Measurements from ENCODE around the gene TRIM8.

TRIM8 gene

DNA sequence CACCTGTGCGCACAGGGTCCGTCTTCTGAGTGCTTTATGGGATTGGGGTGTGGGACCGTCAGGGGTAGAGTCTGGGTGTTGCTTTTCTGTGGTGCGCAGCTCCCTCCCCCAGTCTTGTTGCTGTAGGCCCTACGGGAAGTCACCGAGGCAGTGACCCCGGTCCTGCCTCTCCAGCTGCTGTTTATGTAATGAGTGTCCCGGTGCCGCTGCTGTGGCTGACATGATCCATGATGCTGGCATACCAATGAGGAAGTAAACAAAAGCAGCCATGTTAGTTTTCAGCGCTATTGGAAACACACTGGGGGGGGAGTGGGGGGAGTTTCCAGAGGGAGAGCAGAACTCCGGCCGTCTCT lies 1.1 kb downstream of the TRIM8 start:
- Histone ChIP-seq H3K4me1 (peaks cover 7% of the 10 kb centered on the region), H3K36me3 (peaks cover 5% of the 10 kb centered on the region; the same call in 1 of the 2 replicates), H3K4me3 (ENCODE audit: low read depth, low read length) (peak overlapping the region; percentile 91), H3K27me3 (no peaks in the 10 kb centered on the region), H3K9me3 (no peaks in the 10 kb centered on the region)
- TF ChIP-seq, protein P1, sequence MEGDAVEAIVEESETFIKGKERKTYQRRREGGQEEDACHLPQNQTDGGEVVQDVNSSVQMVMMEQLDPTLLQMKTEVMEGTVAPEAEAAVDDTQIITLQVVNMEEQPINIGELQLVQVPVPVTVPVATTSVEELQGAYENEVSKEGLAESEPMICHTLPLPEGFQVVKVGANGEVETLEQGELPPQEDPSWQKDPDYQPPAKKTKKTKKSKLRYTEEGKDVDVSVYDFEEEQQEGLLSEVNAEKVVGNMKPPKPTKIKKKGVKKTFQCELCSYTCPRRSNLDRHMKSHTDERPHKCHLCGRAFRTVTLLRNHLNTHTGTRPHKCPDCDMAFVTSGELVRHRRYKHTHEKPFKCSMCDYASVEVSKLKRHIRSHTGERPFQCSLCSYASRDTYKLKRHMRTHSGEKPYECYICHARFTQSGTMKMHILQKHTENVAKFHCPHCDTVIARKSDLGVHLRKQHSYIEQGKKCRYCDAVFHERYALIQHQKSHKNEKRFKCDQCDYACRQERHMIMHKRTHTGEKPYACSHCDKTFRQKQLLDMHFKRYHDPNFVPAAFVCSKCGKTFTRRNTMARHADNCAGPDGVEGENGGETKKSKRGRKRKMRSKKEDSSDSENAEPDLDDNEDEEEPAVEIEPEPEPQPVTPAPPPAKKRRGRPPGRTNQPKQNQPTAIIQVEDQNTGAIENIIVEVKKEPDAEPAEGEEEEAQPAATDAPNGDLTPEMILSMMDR (IDR thresholded peaks at IDR 0.05; ENCODE audit: low read depth, low read length), result no peak
- DNase-seq, result no peak

DNA sequence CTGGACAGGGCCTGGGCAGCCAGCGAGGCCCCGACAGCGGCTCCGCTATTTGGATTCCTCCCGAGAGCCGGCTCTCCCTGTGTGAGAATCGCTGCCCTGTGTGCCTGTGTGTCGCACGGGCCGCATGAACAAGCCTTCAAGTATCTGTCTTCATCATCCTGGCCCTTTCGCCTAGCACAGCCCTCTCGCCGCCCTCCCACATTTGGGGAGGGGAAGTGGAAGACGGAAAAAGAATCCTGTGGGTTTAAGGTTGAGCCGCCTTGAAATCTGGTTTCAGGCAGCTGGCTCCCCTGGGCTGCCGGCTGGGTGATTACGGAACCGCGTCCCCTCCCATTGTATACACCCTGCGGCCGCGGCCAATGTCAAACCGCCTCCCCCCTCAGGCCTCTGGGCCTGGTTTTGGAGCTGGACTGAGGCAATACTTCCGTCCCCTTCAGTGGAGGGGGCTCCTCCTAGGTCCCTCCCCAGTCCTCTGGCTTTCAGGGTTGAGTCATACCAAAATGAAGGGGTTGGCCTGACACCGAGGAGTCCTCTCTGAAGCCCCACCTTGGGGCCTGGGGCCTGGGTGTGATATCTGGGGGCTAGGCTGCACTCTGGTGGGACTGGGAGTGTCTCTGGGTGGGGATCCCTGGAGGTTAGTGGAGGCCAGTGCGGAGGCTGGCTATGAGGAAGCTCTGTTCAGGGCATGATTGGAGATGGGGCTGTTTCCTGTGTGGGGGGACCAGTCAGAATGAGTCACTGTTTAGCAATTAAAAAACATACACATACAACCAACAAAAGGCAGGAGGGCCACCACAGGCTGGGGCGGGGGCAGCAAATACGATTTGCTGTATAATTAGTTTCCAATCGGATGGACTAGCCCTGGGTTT lies 1.7 kb downstream of the TRIM8 start:
- Histone ChIP-seq H3K4me1 (peaks cover 8% of the 10 kb centered on the region), H3K36me3 (peaks cover 5% of the 10 kb centered on the region; the same call in 1 of the 2 replicates), H3K4me3 (ENCODE audit: low read depth, low read length) (peak overlapping the region; percentile 91), H3K27me3 (no peaks in the 10 kb centered on the region), H3K9me3 (no peaks in the 10 kb centered on the region)
- TF ChIP-seq, protein P1 (IDR thresholded peaks at IDR 0.05; ENCODE audit: low read depth, low read length), result no peak
- peak; percentile 67 for DNase-seq

GRCh38 chr10:102646610-102647442 lies 2.5 kb downstream of the TRIM8 start:
- peak overlapping the region; percentile 91 for H3K4me3 ChIP-seq (ENCODE audit: low read depth, low read length)
- TF ChIP-seq, protein P1 (IDR thresholded peaks at IDR 0.05; ENCODE audit: low read depth, low read length), result no peak
- DNase-seq, result no peak
- H3K9me3 ChIP-seq, result no peaks in the 10 kb centered on the region
- no peaks in the 10 kb centered on the region for H3K27me3 ChIP-seq
- peaks cover 8% of the 10 kb centered on the region; the same call in 1 of the 2 replicates for H3K36me3 ChIP-seq
- peaks cover 8% of the 10 kb centered on the region for H3K4me1 ChIP-seq

GRCh38 chr10:102647443-102648268 lies 3.4 kb downstream of the TRIM8 start:
- TF ChIP-seq, protein P1 (IDR thresholded peaks at IDR 0.05; ENCODE audit: low read depth, low read length), result no peak
- Histone ChIP-seq H3K27me3 (no peaks in the 10 kb centered on the region), H3K4me3 (ENCODE audit: low read depth, low read length) (peak overlapping the region; percentile 91; the same call in 1 of the 2 replicates), H3K36me3 (peaks cover 8% of the 10 kb centered on the region; the same call in 1 of the 2 replicates), H3K4me1 (peaks cover 8% of the 10 kb centered on the region), H3K9me3 (no peaks in the 10 kb centered on the region)
- no peak for DNase-seq

DNA sequence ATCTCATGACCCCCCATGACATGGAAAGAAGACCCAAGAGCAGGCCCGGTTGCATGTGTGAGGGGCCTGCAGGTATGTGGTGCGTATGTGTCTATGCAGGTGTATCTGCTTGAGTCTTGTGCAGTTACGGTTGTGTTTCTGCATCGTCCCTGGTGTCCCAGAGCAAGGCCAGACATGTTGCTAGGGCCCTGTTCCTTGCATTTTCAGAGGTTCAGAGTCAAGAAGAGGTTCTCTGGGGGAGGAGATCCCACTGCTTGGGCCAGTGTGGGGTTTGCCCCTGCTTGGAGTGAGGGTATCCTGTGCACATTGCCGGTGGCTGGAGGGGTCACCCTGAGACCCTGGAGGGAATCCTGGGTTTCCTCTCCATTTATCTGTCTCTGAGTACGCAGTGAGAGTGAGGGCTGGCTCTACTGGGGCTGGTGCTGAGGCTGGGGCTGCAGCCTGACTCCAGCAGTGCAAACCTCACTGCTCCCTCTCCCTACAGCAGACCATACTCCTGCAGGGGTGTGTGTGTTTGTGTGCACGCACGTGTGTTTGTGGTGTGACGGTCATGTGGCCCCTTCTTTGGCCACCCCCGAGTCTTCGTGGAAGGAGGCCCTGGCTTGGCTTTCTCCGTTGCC lies 4.1 kb downstream of the TRIM8 start:
- Histone ChIP-seq H3K4me3 (ENCODE audit: low read depth, low read length) (no peak overlapping the region; the same call in 1 of the 2 replicates), H3K4me1 (peaks cover 8% of the 10 kb centered on the region), H3K36me3 (peaks cover 14% of the 10 kb centered on the region), H3K27me3 (no peaks in the 10 kb centered on the region), H3K9me3 (no peaks in the 10 kb centered on the region)
- TF ChIP-seq, protein P1 (IDR thresholded peaks at IDR 0.05; ENCODE audit: low read depth, low read length), result no peak
- DNase-seq, result no peak

Data from BE2C (cell line).